ENCODE data around the gene IGSF21. TPM values are rescaled to one million over a fixed set of nuclear protein-coding genes. Genes with fewer than 3 reads are reported as not detected.

Gene IGSF21
- polyA plus RNA-seq, 1 donor (not counting 4 experiments of a cell fraction or from before 2014, with no cell fraction given) = not detected

- TF ChIP-seq EZH2 (IDR thresholded peaks at IDR 0.05; ENCODE audit: low read length) (no peak), CTCF (optimal IDR thresholded peaks at IDR 0.05 in 1 of 3, IDR thresholded peaks at IDR 0.05 in 1 of 3, conservative IDR thresholded peaks at IDR 0.05 in 1 of 3; ENCODE audit: extremely low read depth in 1 of 3, insufficient read depth in 2 of 3, low read length in 3 of 3) (no peak)
- Histone ChIP-seq H3K27ac (ENCODE audit: control insufficient read depth, insufficient read depth, low read length) (no peak overlapping the region), H3K9ac (ENCODE audit: control insufficient read depth, extremely low read depth, insufficient read depth, low read length) (no peak overlapping the region), H3K4me2 (ENCODE audit: control insufficient read depth, extremely low read depth, insufficient read depth, low read depth, low read length) (no peak overlapping the region), H3K36me3 (ENCODE audit: control insufficient read depth in 2 of 2, extremely low read depth in 1 of 2, insufficient read depth in 2 of 2, low read length in 2 of 2) (no peaks in the 10 kb centered on the region), H4K20me1 (ENCODE audit: control insufficient read depth, extremely low read depth, insufficient read depth, low read length) (no peaks in the 10 kb centered on the region), H3K79me2 (ENCODE audit: control insufficient read depth, insufficient read depth, low read length) (no peaks in the 10 kb centered on the region), H3K9me1 (ENCODE audit: control insufficient read depth, extremely low read depth, insufficient read depth, low read length) (no peaks in the 10 kb centered on the region), H3K9me3 (ENCODE audit: control insufficient read depth, low read depth, low read length) (peaks cover 9% of the 10 kb centered on the region), H2AFZ (ENCODE audit: control insufficient read depth, low read length) (no peak overlapping the region), H3K4me3 (ENCODE audit: control insufficient read depth in 2 of 3, extremely low read depth in 1 of 3, insufficient read depth in 2 of 3, low read depth in 1 of 3, low read length in 3 of 3) (no peak overlapping the region), H3K27me3 (ENCODE audit: control insufficient read depth, extremely low read depth, insufficient read depth, low read length) (no peaks in the 10 kb centered on the region), H3K4me1 (ENCODE audit: control insufficient read depth, extremely low read depth, insufficient read depth, low read length) (no peaks in the 10 kb centered on the region)
- FAIRE-seq (no peak), DNase-seq (ENCODE audit: low read depth, low spot score) (no peak)
- dilution Hi-C loops (cut with MboI; ENCODE audit: extremely low pct_ligation_motif_present, low sequenced_read_pairs) = no loop called here
These were observed 301.2 kb downstream of the IGSF21 start for GRCh38 chr1:18408656-18409370.

- no peak for FAIRE-seq
- Histone ChIP-seq H3K9me1 (ENCODE audit: control insufficient read depth, extremely low read depth, insufficient read depth, low read length) (no peaks in the 10 kb centered on the region), H3K4me1 (ENCODE audit: control insufficient read depth, extremely low read depth, insufficient read depth, low read length) (no peaks in the 10 kb centered on the region), H3K36me3 (ENCODE audit: control insufficient read depth in 2 of 2, extremely low read depth in 1 of 2, insufficient read depth in 2 of 2, low read length in 2 of 2) (no peaks in the 10 kb centered on the region), H3K27me3 (ENCODE audit: control insufficient read depth, extremely low read depth, insufficient read depth, low read length) (no peaks in the 10 kb centered on the region), H3K9me3 (ENCODE audit: control insufficient read depth, low read depth, low read length) (peaks cover 9% of the 10 kb centered on the region), H3K27ac (ENCODE audit: control insufficient read depth, insufficient read depth, low read length) (no peak overlapping the region), H2AFZ (ENCODE audit: control insufficient read depth, low read length) (no peak overlapping the region), H3K9ac (ENCODE audit: control insufficient read depth, extremely low read depth, insufficient read depth, low read length) (no peak overlapping the region), H3K79me2 (ENCODE audit: control insufficient read depth, insufficient read depth, low read length) (no peaks in the 10 kb centered on the region), H3K4me3 (ENCODE audit: control insufficient read depth in 2 of 3, extremely low read depth in 1 of 3, insufficient read depth in 2 of 3, low read depth in 1 of 3, low read length in 3 of 3) (no peak overlapping the region), H4K20me1 (ENCODE audit: control insufficient read depth, extremely low read depth, insufficient read depth, low read length) (peaks cover 3% of the 10 kb centered on the region), H3K4me2 (ENCODE audit: control insufficient read depth, extremely low read depth, insufficient read depth, low read depth, low read length) (no peak overlapping the region)
- dilution Hi-C loops (cut with MboI; ENCODE audit: extremely low pct_ligation_motif_present, low sequenced_read_pairs) = no loop called here
- no peak for DNase-seq (ENCODE audit: low read depth, low spot score)
- TF ChIP-seq EZH2 (IDR thresholded peaks at IDR 0.05; ENCODE audit: low read length) (no peak), CTCF (optimal IDR thresholded peaks at IDR 0.05 in 1 of 3, IDR thresholded peaks at IDR 0.05 in 1 of 3, conservative IDR thresholded peaks at IDR 0.05 in 1 of 3; ENCODE audit: extremely low read depth in 1 of 3, insufficient read depth in 2 of 3, low read length in 3 of 3) (no peak)
These were observed 302.1 kb downstream of the IGSF21 start for GRCh38 chr1:18409609-18410237.

Data from keratinocyte (primary cell).